GM12878 (cell line): ENCODE measurements around the gene TLCD5. TPM values are rescaled to one million over a fixed set of nuclear protein-coding genes. Genes with fewer than 3 reads are reported as not detected.

Experiments used
- BCLAF1 ChIP-seq: fragments of 450-650 bp; IDR thresholded peaks from 2 replicates; pipeline ENCODE4 v1.6.1; 2017; ENCODE audit warnings: antibody characterized with exemption, mild to moderate bottlenecking, moderate library complexity
- CUX1 ChIP-seq: IDR thresholded peaks from 2 replicates; pipeline ENCODE4 v1.6.1; 2012; ENCODE audit warnings: improper control_type of control experiment, low read depth, low read length; ENCODE audit not compliant: insufficient replicate concordance
- IKZF2 ChIP-seq, 2 experiments: fragments of 450-650 bp; IDR thresholded peaks; 2 replicates each; pipeline ENCODE4 v1.6.1; 2017; ENCODE audit warnings: mild to moderate bottlenecking in 2 of 2, moderate library complexity in 2 of 2
- NR2F1 ChIP-seq: fragments of 450-650 bp; conservative IDR thresholded peaks from 2 replicates; pipeline ENCODE4 v1.6.1; 2017; ENCODE audit warnings: mild to moderate bottlenecking
- RELB ChIP-seq: fragments of 450-650 bp; IDR thresholded peaks from 2 replicates; pipeline ENCODE4 v1.6.1; 2017; ENCODE audit warnings: low read depth, mild to moderate bottlenecking, moderate library complexity
- REST ChIP-seq: IDR thresholded peaks from 2 replicates; pipeline ENCODE4 v1.6.1; 2012; ENCODE audit warnings: mild to moderate bottlenecking, low read depth, low read length
- SIN3A ChIP-seq: IDR thresholded peaks from 2 replicates; pipeline ENCODE4 v1.6.1; 2012; ENCODE audit warnings: low read depth, low read length, improper control_type of control experiment
- ZBTB40 ChIP-seq: fragments of 450-650 bp; IDR thresholded peaks from 2 replicates; pipeline ENCODE4 v1.6.1; 2016; ENCODE audit warnings: mild to moderate bottlenecking, moderate library complexity, borderline replicate concordance
- polyA plus RNA-seq, 11 experiments: library from polyadenylated mRNA; depleted of rRNA in 4 of 11; unstranded in 6 of 11; stranded (reverse) in 5 of 11; fragments of >200 nt; fragmentation: Nextera tagmentation in 4 of 11; fragmentation: Illumina TruSeq in 1 of 11; extraction: Ambion mirVana in 4 of 11; extraction: Trizol in 1 of 11; gene quantifications; 1 replicate in 1 of 11; 2 replicates in 10 of 11; pipeline versions ENCODE4 v1.2.1 to v1.2.3, GENCODE V29; 2011 to 2016; ENCODE audit warnings: inconsistent platforms in 2 of 11, missing spikeins in 2 of 11, low read depth in 1 of 11
- total RNA-seq, 4 experiments: library from RNA; depleted of rRNA in 3 of 4; stranded (reverse); fragments of >200 nt in 3 of 4; fragmentation: Illumina TruSeq in 1 of 4; extraction: Trizol in 1 of 4; gene quantifications; 2 replicates each; pipeline versions ENCODE4 v1.2.1 to v1.2.3, GENCODE V29; 2013 to 2021

TLCD5 gene
- total and polyA plus RNA-seq, 10 of the 15 experiments (the other 5 are each of a cell fraction or from before 2014, with no cell fraction given): 2.4 to 13.3 (median 3.2) TPM

GRCh38 chr11:120329556-120329955, 4.5 kb downstream of the TLCD5 start (continued):
- no peak for TF ChIP-seq ZBTB40
- no peak for TF ChIP-seq CUX1
- TF ChIP-seq SIN3A: no peak
- TF ChIP-seq IKZF2 (IDR thresholded peaks at IDR 0.05): no peak
- no peak for TF ChIP-seq REST
- no peak for TF ChIP-seq BCLAF1
- no peak for TF ChIP-seq NR2F1
- no peak for TF ChIP-seq RELB
- TF ChIP-seq, all 136 proteins: peak for 0
